Measurements from ENCODE around the gene LRRC8E.

Gene LRRC8E

DNA sequence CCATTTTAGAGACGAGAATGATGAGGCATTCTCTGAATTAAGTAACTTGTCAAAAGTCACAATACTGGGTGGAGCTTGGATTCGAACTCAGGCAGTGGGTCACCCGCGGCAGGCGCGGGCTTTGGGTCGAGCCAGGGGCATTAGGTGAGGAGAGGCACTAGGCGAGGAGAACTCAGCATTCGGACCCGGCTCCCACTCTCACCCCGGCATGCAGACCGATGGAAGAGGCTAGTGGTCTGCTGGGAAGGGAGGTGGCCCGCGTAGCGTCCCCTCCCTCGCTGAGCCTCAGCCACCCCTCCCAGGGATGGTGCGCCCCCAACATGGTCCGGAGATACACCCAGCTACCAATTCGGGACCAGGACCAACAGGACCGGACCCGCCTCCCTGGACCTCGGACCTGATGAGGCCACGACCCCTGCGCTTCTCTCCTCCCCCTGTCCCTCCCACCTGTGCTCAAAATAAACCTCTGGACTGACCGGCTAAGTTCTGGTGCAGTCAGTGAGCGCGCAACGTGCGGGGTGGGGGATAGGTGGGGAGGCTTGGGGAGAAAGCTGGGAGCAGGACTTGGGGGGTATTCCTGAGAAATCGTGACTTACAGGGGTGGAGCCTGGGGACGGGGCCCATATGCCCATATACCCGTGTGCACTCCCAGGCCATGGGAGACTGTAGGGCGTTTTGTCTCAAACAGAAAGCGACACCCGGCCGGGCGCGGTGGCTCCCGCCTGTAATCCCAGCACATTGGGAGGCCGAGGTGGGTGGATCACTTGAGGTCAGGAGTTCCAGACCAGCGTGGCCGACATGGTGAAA, 30.5 kb downstream of the LRRC8E start:
- Histone ChIP-seq H2AFZ (ENCODE audit: low read length) (no peak overlapping the region), H3K9ac (ENCODE audit: low read depth, low read length, poor library complexity, severe bottlenecking) (no peak overlapping the region), H4K20me1 (ENCODE audit: insufficient read depth, low read length, poor library complexity, severe bottlenecking) (peaks cover 8% of the 10 kb centered on the region), H3K4me3 (ENCODE audit: low read length, poor library complexity, severe bottlenecking) (no peak overlapping the region), H3K27me3 (ENCODE audit: insufficient read depth, low read length, poor library complexity, severe bottlenecking) (no peaks in the 10 kb centered on the region), H3K4me2 (ENCODE audit: low read depth, low read length, poor library complexity, severe bottlenecking) (no peak overlapping the region), H3K79me2 (ENCODE audit: insufficient read depth, low read length) (no peaks in the 10 kb centered on the region), H3F3A (ENCODE audit: low read depth) (no peaks in the 10 kb centered on the region), H3K9me2 (replicated peaks; ENCODE audit: low read depth, low read length) (no peaks in the 10 kb centered on the region), H3K36me3 (ENCODE audit: insufficient read depth, low read length) (no peaks in the 10 kb centered on the region), H3K9me3 (ENCODE audit: insufficient read depth, low read depth, low read length) (no peaks in the 10 kb centered on the region), H3K4me1 (ENCODE audit: insufficient read depth, low read length, poor library complexity, severe bottlenecking) (peaks cover 12% of the 10 kb centered on the region)
- TF ChIP-seq EZH2phosphoT487 (IDR thresholded peaks at IDR 0.05; ENCODE audit: borderline replicate concordance), result no peak
- TF ChIP-seq, protein P1, sequence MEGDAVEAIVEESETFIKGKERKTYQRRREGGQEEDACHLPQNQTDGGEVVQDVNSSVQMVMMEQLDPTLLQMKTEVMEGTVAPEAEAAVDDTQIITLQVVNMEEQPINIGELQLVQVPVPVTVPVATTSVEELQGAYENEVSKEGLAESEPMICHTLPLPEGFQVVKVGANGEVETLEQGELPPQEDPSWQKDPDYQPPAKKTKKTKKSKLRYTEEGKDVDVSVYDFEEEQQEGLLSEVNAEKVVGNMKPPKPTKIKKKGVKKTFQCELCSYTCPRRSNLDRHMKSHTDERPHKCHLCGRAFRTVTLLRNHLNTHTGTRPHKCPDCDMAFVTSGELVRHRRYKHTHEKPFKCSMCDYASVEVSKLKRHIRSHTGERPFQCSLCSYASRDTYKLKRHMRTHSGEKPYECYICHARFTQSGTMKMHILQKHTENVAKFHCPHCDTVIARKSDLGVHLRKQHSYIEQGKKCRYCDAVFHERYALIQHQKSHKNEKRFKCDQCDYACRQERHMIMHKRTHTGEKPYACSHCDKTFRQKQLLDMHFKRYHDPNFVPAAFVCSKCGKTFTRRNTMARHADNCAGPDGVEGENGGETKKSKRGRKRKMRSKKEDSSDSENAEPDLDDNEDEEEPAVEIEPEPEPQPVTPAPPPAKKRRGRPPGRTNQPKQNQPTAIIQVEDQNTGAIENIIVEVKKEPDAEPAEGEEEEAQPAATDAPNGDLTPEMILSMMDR (conservative IDR thresholded peaks at IDR 0.05; ENCODE audit: low read length), result no peak

DNA sequence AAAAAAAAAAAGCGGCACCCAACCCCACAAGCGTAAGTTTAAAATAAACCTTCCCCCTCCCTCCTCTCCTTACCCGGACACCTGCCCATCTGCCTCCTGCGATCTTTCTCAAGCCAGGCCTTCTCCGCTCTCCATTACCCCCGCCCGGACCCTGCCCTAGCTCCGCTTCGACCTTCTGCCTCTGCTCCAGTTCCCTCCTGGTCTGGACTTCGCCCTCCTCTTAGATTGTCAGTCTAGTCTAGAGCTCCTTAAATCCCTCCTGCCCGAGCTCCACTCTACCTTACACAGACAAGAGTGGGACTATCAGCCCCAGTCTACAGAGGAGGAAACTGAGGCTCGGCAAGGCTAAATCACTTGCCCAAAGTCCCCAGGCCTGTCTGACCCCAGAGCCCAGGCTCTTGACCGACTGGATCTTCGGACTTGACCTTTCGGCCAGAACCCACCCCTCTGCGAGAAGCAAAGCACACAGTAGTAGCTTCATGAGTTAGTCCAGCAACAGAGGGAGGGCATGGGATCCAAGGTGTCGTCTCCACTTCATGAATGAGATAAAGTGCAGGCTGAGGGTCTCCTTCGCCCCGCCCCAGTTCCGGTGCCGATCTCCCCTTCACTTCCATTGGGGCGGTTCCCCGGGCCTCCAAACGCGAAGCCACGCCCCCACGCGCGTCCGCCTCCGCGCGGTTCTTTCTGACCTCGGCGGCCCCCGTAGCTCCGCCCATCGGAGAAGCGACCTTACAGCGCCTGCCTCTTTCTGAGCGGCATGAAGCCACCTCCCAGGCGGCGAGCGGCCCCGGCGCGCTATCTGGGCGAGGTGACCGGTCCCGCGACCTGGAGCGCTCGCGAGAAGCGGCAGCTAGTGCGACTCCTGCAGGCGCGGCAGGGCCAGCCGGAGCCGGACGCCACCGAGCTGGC, 31.6 kb downstream of the LRRC8E start, which contains the start of gene SNAPC2:
Gene SNAPC2 (plus strand): TSS at position 729 of the 909 bp plus-strand sequence. CDS start 29 bp downstream, at position 758.
- TF ChIP-seq EZH2phosphoT487 (IDR thresholded peaks at IDR 0.05; ENCODE audit: borderline replicate concordance), result no peak
- TF ChIP-seq, protein P1 (conservative IDR thresholded peaks at IDR 0.05; ENCODE audit: low read length), result no peak
- Histone ChIP-seq H3K9me3 (ENCODE audit: insufficient read depth, low read depth, low read length) (no peaks in the 10 kb centered on the region), H3K27me3 (ENCODE audit: insufficient read depth, low read length, poor library complexity, severe bottlenecking) (no peaks in the 10 kb centered on the region), H3K36me3 (ENCODE audit: insufficient read depth, low read length) (no peaks in the 10 kb centered on the region), H3K4me1 (ENCODE audit: insufficient read depth, low read length, poor library complexity, severe bottlenecking) (peaks cover 12% of the 10 kb centered on the region), H3F3A (ENCODE audit: low read depth) (no peaks in the 10 kb centered on the region), H3K9me2 (replicated peaks; ENCODE audit: low read depth, low read length) (no peaks in the 10 kb centered on the region), H3K79me2 (ENCODE audit: insufficient read depth, low read length) (no peaks in the 10 kb centered on the region), H2AFZ (ENCODE audit: low read length) (peak within 1 kb of the TSS; percentile 85), H3K4me3 (ENCODE audit: low read length, poor library complexity, severe bottlenecking) (peak within 1 kb of the TSS; percentile 82), H4K20me1 (ENCODE audit: insufficient read depth, low read length, poor library complexity, severe bottlenecking) (peaks cover 8% of the 10 kb centered on the region), H3K9ac (ENCODE audit: low read depth, low read length, poor library complexity, severe bottlenecking) (peak within 1 kb of the TSS; percentile 75), H3K4me2 (ENCODE audit: low read depth, low read length, poor library complexity, severe bottlenecking) (peak within 1 kb of the TSS; percentile 97)

DNA sequence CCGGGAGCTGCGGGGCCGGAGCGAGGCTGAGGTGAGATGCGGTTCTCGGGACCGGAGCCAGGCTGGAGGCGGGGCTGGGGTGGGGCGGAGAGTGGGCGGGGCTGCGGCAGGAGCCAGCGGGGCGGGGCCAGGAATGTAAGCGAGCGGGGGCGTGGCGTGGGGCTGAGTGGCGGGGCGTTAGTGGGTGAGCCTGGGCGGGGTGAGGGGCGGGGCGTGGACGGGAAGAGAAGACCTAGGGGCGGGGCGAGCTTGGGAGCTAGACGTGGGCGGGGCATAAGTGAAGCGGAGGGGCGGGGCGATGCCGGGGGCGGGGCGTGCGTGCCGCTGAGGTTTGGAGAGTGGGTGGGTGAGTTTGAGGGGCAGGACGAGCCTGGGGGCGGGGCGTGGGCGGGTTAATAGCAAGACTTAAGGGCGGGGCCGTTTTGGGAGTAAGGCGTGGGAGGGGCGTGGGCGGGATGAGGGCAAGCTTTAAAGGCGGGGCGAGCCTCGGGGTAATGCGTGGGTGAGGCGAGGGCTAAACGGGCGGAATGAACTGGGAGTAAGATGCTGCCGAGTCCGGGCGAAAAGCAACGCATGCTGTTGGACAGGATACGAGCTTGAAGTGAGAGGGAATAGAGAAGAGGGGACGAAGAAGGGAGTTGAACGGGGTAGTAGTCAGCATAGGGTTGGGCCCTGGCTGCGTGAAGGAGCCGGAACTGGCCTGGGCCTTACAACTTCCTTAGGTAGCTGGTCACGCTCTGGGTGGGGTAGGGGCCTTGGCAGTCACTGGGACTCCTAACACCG, 32.4 kb downstream of the LRRC8E start:
- Histone ChIP-seq H3K4me3 (ENCODE audit: low read length, poor library complexity, severe bottlenecking) (peak overlapping the region; percentile 82), H4K20me1 (ENCODE audit: insufficient read depth, low read length, poor library complexity, severe bottlenecking) (peaks cover 8% of the 10 kb centered on the region), H3K27me3 (ENCODE audit: insufficient read depth, low read length, poor library complexity, severe bottlenecking) (no peaks in the 10 kb centered on the region), H3K4me1 (ENCODE audit: insufficient read depth, low read length, poor library complexity, severe bottlenecking) (peaks cover 12% of the 10 kb centered on the region), H2AFZ (ENCODE audit: low read length) (peak overlapping the region; percentile 85), H3K9me3 (ENCODE audit: insufficient read depth, low read depth, low read length) (no peaks in the 10 kb centered on the region), H3K79me2 (ENCODE audit: insufficient read depth, low read length) (no peaks in the 10 kb centered on the region), H3K9ac (ENCODE audit: low read depth, low read length, poor library complexity, severe bottlenecking) (peak overlapping the region; percentile 75), H3K36me3 (ENCODE audit: insufficient read depth, low read length) (no peaks in the 10 kb centered on the region), H3K4me2 (ENCODE audit: low read depth, low read length, poor library complexity, severe bottlenecking) (peak overlapping the region; percentile 97), H3K9me2 (replicated peaks; ENCODE audit: low read depth, low read length) (no peaks in the 10 kb centered on the region), H3F3A (ENCODE audit: low read depth) (no peaks in the 10 kb centered on the region)
- TF ChIP-seq, protein P1 (conservative IDR thresholded peaks at IDR 0.05; ENCODE audit: low read length), result no peak
- TF ChIP-seq EZH2phosphoT487 (IDR thresholded peaks at IDR 0.05; ENCODE audit: borderline replicate concordance), result no peak
